Measurements from ENCODE around the gene DEDD2.

DEDD2 gene

DNA sequence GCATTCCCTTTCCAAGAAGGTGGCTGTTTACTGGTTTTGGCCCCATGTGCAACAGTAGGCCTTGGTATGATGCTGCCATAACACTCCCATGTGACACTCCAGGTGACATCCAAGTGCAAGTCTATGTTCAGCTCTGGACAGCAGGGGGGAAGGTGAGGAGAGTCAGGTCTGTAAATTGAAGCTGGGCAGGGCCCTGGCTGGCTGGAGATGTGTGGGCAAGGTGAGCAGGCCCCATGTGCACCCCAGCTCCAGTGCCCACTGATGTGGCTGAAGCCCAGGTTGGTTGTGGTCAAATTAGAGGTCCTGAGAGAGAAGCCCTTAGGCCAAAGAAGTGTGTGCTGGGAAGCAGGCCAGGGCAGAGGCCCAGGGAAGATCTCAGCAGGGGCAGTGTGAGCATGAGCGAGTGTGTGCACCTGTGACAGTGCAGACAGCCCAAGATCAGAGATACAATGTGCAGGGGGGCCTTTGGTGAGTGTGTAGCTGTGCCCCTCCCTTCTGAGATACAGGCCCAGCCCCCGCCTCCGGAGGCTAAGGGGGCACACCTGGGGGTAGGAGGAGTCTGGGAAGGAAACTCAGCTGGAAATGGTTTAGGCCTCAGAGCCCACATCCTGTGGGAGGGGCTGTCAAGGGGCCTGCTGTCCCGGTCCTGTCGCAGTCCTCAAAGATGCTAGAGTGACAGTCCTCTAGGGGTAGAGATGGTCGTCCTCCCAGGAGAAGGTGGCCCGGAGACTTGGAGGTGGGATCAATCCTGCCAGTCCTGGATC is 18.6 kb downstream of the DEDD2 start:
- Histone ChIP-seq H3K27ac (no peak overlapping the region), H3K36me3 (peaks cover 63% of the 10 kb centered on the region), H3K9me3 (ENCODE audit: severe bottlenecking) (no peaks in the 10 kb centered on the region), H3K27me3 (ENCODE audit: insufficient read depth, low read depth, severe bottlenecking) (no peaks in the 10 kb centered on the region), H3K4me3 (ENCODE audit: low read depth, low read length) (no peak overlapping the region)
- DNase-seq, result no peak
- no peak for TF ChIP-seq CTCF (IDR thresholded peaks at IDR 0.05; ENCODE audit: low read depth, low read length)

GRCh38 chr19:42197375-42197817 is 20.1 kb downstream of the DEDD2 start:
- H3K9me3 ChIP-seq (ENCODE audit: severe bottlenecking), result peaks cover 6% of the 10 kb centered on the region
- TF ChIP-seq CTCF (IDR thresholded peaks at IDR 0.05; ENCODE audit: low read depth, low read length), result no peak
- no peaks in the 10 kb centered on the region for H3K27me3 ChIP-seq (ENCODE audit: insufficient read depth, low read depth, severe bottlenecking)
- H3K27ac ChIP-seq, result no peak overlapping the region
- no peak overlapping the region for H3K4me3 ChIP-seq (ENCODE audit: low read depth, low read length)
- peaks cover 50% of the 10 kb centered on the region for H3K36me3 ChIP-seq
- no peak for DNase-seq

GRCh38 chr19:42196011-42197001 is 21.2 kb downstream of the DEDD2 start:
- H3K9me3 ChIP-seq (ENCODE audit: severe bottlenecking), result peaks cover 6% of the 10 kb centered on the region
- H3K27ac ChIP-seq, result no peak overlapping the region
- peaks cover 39% of the 10 kb centered on the region for H3K36me3 ChIP-seq
- no peak for TF ChIP-seq CTCF (IDR thresholded peaks at IDR 0.05; ENCODE audit: low read depth, low read length)
- H3K4me3 ChIP-seq (ENCODE audit: low read depth, low read length), result no peak overlapping the region
- no peaks in the 10 kb centered on the region for H3K27me3 ChIP-seq (ENCODE audit: insufficient read depth, low read depth, severe bottlenecking)
- no peak for DNase-seq

DNA sequence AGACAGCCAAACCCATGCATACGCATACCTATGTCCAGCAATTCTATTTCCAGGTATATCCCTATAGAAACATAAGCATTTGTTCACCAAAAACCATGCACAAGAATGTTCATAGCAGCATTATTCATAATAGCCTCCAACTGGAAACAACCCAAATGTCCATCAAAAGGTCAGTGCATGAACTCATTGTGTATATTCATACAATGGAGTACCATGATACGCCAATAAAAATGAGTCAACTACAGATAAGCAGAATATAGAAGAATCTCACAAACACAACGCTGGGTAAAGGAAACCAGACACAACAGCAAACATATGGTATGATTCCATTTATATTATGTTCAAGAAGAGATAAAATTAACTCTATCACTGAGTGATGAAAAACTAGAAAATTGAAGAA is 23.8 kb downstream of the DEDD2 start:
- H3K9me3 ChIP-seq (ENCODE audit: severe bottlenecking), result peaks cover 6% of the 10 kb centered on the region
- no peak overlapping the region for H3K27ac ChIP-seq
- no peaks in the 10 kb centered on the region for H3K27me3 ChIP-seq (ENCODE audit: insufficient read depth, low read depth, severe bottlenecking)
- H3K36me3 ChIP-seq, result peaks cover 15% of the 10 kb centered on the region
- H3K4me3 ChIP-seq (ENCODE audit: low read depth, low read length), result no peak overlapping the region
- TF ChIP-seq CTCF (IDR thresholded peaks at IDR 0.05; ENCODE audit: low read depth, low read length), result no peak
- no peak for DNase-seq

DNA sequence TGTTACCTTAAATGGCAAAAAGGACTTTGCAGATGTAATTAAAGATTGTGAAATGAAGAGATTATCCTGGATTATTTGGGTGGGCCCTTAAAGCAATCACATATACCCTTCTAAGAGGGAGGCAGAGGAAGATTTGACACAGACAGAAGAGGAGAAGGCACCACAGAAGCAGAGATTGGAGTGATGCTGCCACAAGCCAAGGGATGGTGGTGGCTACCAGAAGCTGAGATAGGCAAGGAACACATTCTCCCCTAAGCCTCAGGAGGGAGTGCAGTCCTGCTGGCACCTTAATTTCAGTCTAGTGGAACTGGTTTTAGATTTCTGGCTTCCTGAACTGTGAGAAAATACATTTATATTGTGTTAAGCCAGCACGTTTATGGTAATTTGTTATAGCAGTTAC is 24.2 kb downstream of the DEDD2 start:
- no peak overlapping the region for H3K4me3 ChIP-seq (ENCODE audit: low read depth, low read length)
- no peak overlapping the region for H3K27ac ChIP-seq
- H3K27me3 ChIP-seq (ENCODE audit: insufficient read depth, low read depth, severe bottlenecking), result no peaks in the 10 kb centered on the region
- TF ChIP-seq CTCF (IDR thresholded peaks at IDR 0.05; ENCODE audit: low read depth, low read length), result no peak
- H3K36me3 ChIP-seq, result peaks cover 11% of the 10 kb centered on the region
- DNase-seq, result no peak
- peaks cover 6% of the 10 kb centered on the region for H3K9me3 ChIP-seq (ENCODE audit: severe bottlenecking)
